Aorta (tissue), 5 donors: ENCODE results near the gene DRC3. TPM values are rescaled to one million over a fixed set of nuclear protein-coding genes. Genes with fewer than 3 reads are reported as not detected.

Experiments
- ATAC-seq: fragments of 200-7000 bp; cut with Tn5 transposase; one replicate; pipeline ENCODE4 v1.9.1; 2022; ENCODE audit warnings: moderate library complexity; ENCODE audit not compliant: low FRiP score
- DNase-seq, 2 donors: peaks; one replicate each; pipeline ENCODE4 v3.0.0-alpha.2; 2020
- H3K27ac ChIP-seq, 2 donors: one replicate each; pipeline ENCODE4 v1.5.1; 2013; ENCODE audit warnings: low read length in 2 of 2, mild to moderate bottlenecking in 2 of 2, moderate library complexity in 2 of 2, control low read depth in 1 of 2, inconsistent platforms in 1 of 2, low read depth in 1 of 2
- H3K27me3 ChIP-seq, 2 donors: one replicate each; pipeline ENCODE4 v1.6.1; 2013; ENCODE audit warnings: control low read depth in 1 of 2, low read length in 1 of 2, mild to moderate bottlenecking in 1 of 2, moderate library complexity in 1 of 2; ENCODE audit not compliant: insufficient read depth in 2 of 2, control insufficient read depth in 1 of 2
- H3K36me3 ChIP-seq, 2 donors: one replicate each; pipeline ENCODE4 v1.6.1; 2013; ENCODE audit warnings: control low read depth in 1 of 2, low read length in 1 of 2, mild to moderate bottlenecking in 1 of 2; ENCODE audit not compliant: insufficient read depth in 2 of 2, control insufficient read depth in 1 of 2
- H3K4me1 ChIP-seq, 2 donors: one replicate each; pipeline ENCODE4 v1.6.1; 2013; ENCODE audit warnings: low read length in 2 of 2, control low read depth in 1 of 2, mild to moderate bottlenecking in 1 of 2, moderate library complexity in 1 of 2; ENCODE audit not compliant: insufficient read depth in 2 of 2, control insufficient read depth in 1 of 2
- H3K4me3 ChIP-seq, 2 donors: one replicate each; pipeline ENCODE4 v1.5.1; 2013; ENCODE audit warnings: low read length in 2 of 2, control low read depth in 1 of 2, mild to moderate bottlenecking in 1 of 2
- H3K9me3 ChIP-seq: one replicate; pipeline ENCODE4 v1.6.1; 2013; ENCODE audit warnings: mild to moderate bottlenecking, low read length; ENCODE audit not compliant: control insufficient read depth
- WGBS, 2 donors: extraction: QIAGEN DNeasy Blood & Tissue Kit; methylation state at CpG; one replicate each; pipeline ENCODE4 v1.1.7; 2013; 5-methylcytosine and 5-hydroxymethylcytosine counted together
- intact Hi-C, 2 donors: fragments of 100-400 bp; cut with DNase I; formaldehyde crosslinking; loops; one replicate each; pipeline versions ENCODE4 v1.14.2 to v1.15.0; 2022
- polyA plus RNA-seq, 2 donors: library from polyadenylated mRNA; stranded (reverse); fragments of 200-250 nt; gene quantifications; one replicate each; pipeline ENCODE4 v1.2.3, GENCODE V29; 2013
- total RNA-seq, 2 donors: library from RNA; stranded (reverse); fragmentation: NEBNext Ultra II Directional; extraction: Animal tissue kit (Norgen Biotek cat#: 25700); gene quantifications; one replicate each; pipeline ENCODE4 v1.2.1, GENCODE V29; 2021
- donor health status: healthy with polysubstance abuse.
- donor health status: Bipolar disorder and iron deficiency.
- donor health status: DM: no; HTN: no; CAD: no.
- donor health status: DM: no; HTN: no; CAD: no.
- donor health status: DM: yes; HTN: yes; CAD: no.

The DRC3 gene
- total and polyA plus RNA-seq, 4 donors = 1.4 to 7.9 (median 2.4) TPM

GRCh38 chr17:18020971-18021370, 48.3 kb downstream of the DRC3 start:
- no peak for ATAC-seq
- Histone ChIP-seq H3K4me3 (no peak overlapping the region), H3K36me3 (peaks cover 0 to 1% of the 10 kb centered on the region in 2 donors), H3K27ac (no peak overlapping the region), H3K27me3 (no peaks in the 10 kb centered on the region), H3K9me3 (no peaks in the 10 kb centered on the region), H3K4me1 (no peaks in the 10 kb centered on the region)
- intact Hi-C loops = no loop called here
- WGBS, 2 donors = 97 to 98% methylated on average over 6 of the region's 6 CpGs
- no peak for DNase-seq

GRCh38 chr17:18021372-18021771, 48.7 kb downstream of the DRC3 start:
- no peak for ATAC-seq

DNA sequence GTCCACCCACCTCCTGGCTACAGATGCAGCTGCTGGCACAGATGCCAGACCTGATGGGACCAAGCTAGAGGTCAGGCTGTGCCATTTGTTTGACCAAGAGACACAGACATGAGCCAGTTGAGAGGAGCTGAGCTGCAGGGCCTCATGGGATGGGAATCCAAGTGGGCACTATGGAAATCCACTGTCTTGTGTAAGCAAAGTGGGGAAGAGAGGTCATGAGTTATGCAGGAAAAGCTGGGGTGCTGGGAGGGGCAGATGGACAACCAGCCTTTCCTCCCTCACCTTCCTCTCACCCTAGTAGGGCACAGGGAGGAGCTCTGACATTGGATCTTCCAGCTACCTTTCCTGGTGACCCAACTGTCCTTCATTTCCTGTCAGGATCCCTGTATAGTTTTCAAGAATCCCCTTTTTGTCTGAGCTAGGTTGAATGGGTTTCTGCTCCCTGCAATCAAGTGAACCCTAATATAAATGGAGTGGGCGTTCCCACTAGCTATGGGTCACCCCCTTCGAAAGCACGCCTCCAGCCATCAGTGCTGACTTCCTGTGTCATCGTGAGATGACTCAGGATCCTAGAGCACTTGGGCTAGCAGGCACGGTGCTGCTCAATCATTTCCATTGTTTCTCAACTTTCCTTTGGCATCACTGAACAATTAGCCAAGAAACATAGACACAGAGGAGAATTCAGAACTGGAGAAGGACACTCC, 52.7 kb downstream of the DRC3 start:
- Histone ChIP-seq H3K4me3 (no peak overlapping the region), H3K27ac (no peak overlapping the region), H3K27me3 (no peaks in the 10 kb centered on the region), H3K36me3 (peaks cover 0 to 2% of the 10 kb centered on the region in 2 donors), H3K9me3 (no peaks in the 10 kb centered on the region), H3K4me1 (no peaks in the 10 kb centered on the region)
- intact Hi-C loops = no loop called here
- ATAC-seq = no peak
- no peak for DNase-seq
- WGBS, 2 donors = 87 to 90% methylated on average over 5 of the region's 5 CpGs

More at GRCh38 chr17:18021372-18021771, 48.7 kb downstream of the DRC3 start:
- no peak overlapping the region for H3K27ac ChIP-seq
- peaks cover 0 to 2% of the 10 kb centered on the region in 2 donors for H3K36me3 ChIP-seq
- H3K4me1 ChIP-seq = no peaks in the 10 kb centered on the region
- intact Hi-C loops = no loop called here
- H3K9me3 ChIP-seq = no peaks in the 10 kb centered on the region
- WGBS, 2 donors = 92 to 95% methylated on average over 5 of the region's 5 CpGs
- no peak overlapping the region for H3K4me3 ChIP-seq
- H3K27me3 ChIP-seq = no peaks in the 10 kb centered on the region
- no peak for DNase-seq

- H3K27ac ChIP-seq = no peak overlapping the region
- intact Hi-C loops = no loop called here
- no peaks in the 10 kb centered on the region for H3K27me3 ChIP-seq
- no peak for DNase-seq
- ATAC-seq = no peak
- no peak overlapping the region for H3K4me3 ChIP-seq
- H3K9me3 ChIP-seq = no peaks in the 10 kb centered on the region
- WGBS, 2 donors = 82 to 84% methylated on average over 11 of the region's 11 CpGs
- peaks cover 0 to 2% of the 10 kb centered on the region in 2 donors for H3K36me3 ChIP-seq
- no peaks in the 10 kb centered on the region for H3K4me1 ChIP-seq
Observed at GRCh38 chr17:18025945-18026776, 53.5 kb downstream of the DRC3 start.

DNA sequence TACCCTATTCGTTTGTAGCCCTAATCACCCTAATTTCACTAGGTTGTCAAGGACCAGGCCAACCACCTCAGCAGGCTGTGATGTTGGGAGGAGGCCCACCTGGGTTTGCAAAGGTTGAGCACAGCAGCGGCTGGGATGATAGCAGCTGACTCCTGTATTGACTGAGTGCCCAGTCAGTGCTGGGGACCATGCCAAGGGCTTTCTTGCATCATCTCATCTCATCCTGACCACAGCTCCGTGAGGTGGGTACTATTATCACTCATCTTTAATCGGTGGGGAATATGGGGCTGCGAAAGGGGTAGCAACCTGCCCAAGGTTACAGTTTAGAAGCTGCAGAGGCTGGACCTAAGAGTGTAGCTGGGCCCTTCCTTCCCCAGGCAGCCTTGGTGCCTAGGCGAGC, 54.6 kb downstream of the DRC3 start:
- intact Hi-C loops = no loop called here
- Histone ChIP-seq H3K27ac (no peak overlapping the region), H3K36me3 (peaks cover 0 to 4% of the 10 kb centered on the region in 2 donors), H3K9me3 (no peaks in the 10 kb centered on the region), H3K4me3 (no peak overlapping the region), H3K27me3 (no peaks in the 10 kb centered on the region), H3K4me1 (no peaks in the 10 kb centered on the region)
- DNase-seq (no peak), ATAC-seq (no peak)
- 89 to 90% methylated on average over 6 of the region's 6 CpGs for WGBS, 2 donors

GRCh38 chr17:18028114-18028951, 55.7 kb downstream of the DRC3 start:
- Histone ChIP-seq H3K9me3 (no peaks in the 10 kb centered on the region), H3K4me3 (no peak overlapping the region), H3K36me3 (peaks cover 0 to 4% of the 10 kb centered on the region in 2 donors), H3K27ac (no peak overlapping the region), H3K4me1 (no peaks in the 10 kb centered on the region), H3K27me3 (no peaks in the 10 kb centered on the region)
- 82 to 83% methylated on average over 11 of the region's 11 CpGs for WGBS, 2 donors
- no peak for ATAC-seq
- intact Hi-C loops = no loop called here
- DNase-seq = no peak

GRCh38 chr17:18028952-18029540, 56.4 kb downstream of the DRC3 start:
- Histone ChIP-seq H3K27ac (no peak overlapping the region), H3K36me3 (peaks cover 0 to 4% of the 10 kb centered on the region in 2 donors), H3K27me3 (no peaks in the 10 kb centered on the region), H3K4me1 (no peaks in the 10 kb centered on the region), H3K9me3 (no peaks in the 10 kb centered on the region), H3K4me3 (no peak overlapping the region)
- WGBS, 2 donors = 90 to 94% methylated on average over 8 of the region's 8 CpGs
- intact Hi-C loops = no loop called here
- ATAC-seq = no peak
- DNase-seq = no peak

- H3K9me3 ChIP-seq = no peaks in the 10 kb centered on the region
- WGBS, 2 donors = 45 to 51% methylated on average over 2 of the region's 2 CpGs
- no peaks in the 10 kb centered on the region for H3K4me1 ChIP-seq
- peaks cover 0 to 2% of the 10 kb centered on the region in 2 donors for H3K36me3 ChIP-seq
- H3K27me3 ChIP-seq = no peaks in the 10 kb centered on the region
- ATAC-seq (no peak), DNase-seq (no peak)
- H3K27ac ChIP-seq = no peak overlapping the region
- no peak overlapping the region for H3K4me3 ChIP-seq
- intact Hi-C loops = loop anchor here (2.0 to 10.0 kb wide), 4 partner anchors 147 to 350 kb away; partner anchors contain the start of gene RAI1 (in 1 of the 2)
Observed at GRCh38 chr17:18031955-18032354, 59.3 kb downstream of the DRC3 start.
